EH (cell line): ENCODE measurements around the gene DLG2.
A peak's percentile ranks its signal among the peaks of the same experiment; 100 is the strongest.

Source experiments
- DNase-seq: peaks from one replicate; pipeline ENCODE4 v3.0.0-alpha.2; 2015; ENCODE audit warnings: low read depth

Gene DLG2

DNA sequence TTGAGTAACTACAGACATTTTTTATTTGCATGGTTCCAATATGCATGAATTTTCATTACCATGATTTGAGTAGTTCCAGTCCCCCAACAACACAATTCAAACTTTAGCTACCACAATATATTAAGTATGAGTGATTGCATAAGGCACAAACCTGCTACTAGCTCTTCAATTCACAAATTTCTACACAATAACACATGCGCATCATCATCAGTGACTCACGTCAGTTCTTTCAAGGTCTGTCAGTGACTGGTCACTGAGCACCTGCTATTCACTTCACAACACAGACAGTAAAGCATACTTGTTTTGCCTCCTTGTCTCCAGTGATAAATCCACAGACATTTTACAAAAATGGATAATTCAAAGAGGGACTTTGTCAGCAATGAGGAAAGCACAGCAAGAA lies 1905.9 kb downstream of the DLG2 start:
- no peak for DNase-seq

DNA sequence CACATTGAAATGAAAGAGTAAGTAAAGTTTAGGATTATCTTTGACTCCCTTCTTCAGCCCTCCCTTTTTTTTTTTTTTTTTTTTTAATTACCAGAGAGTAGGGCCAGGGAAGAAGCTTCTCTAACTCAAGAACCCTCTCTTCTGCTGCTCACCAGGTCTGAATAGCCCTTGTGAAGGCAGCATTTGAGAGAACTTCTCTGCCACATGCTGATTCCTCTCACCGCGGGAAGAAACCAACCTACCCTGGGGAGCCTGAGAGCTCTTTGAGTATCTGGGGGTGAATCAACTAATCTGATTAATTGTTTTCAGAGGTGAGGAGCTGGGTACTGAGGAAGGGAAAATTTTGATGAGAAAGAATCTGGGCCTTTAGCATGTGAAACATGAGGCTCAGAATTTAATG lies 1906.5 kb downstream of the DLG2 start:
- no peak for DNase-seq

DNA sequence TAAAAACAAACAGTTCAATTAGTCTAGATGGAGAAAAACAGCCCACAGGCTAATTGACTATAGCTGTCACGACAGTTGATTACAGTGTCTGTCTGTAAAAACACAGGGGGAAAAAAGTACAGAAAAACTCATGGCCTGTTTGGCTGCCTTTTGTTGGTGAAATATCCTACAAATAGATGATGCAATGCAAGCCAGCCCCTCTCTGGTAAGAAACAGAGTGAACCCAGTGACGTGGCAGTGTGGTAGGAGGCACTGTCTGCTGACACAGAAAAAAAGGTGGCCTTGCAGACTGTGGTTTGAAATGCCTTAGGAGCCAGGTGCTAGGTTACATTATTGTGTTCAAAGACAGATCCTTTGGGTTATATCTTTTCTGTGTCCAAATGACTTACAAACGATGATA lies 1909.6 kb downstream of the DLG2 start:
- DNase-seq, result no peak

DNA sequence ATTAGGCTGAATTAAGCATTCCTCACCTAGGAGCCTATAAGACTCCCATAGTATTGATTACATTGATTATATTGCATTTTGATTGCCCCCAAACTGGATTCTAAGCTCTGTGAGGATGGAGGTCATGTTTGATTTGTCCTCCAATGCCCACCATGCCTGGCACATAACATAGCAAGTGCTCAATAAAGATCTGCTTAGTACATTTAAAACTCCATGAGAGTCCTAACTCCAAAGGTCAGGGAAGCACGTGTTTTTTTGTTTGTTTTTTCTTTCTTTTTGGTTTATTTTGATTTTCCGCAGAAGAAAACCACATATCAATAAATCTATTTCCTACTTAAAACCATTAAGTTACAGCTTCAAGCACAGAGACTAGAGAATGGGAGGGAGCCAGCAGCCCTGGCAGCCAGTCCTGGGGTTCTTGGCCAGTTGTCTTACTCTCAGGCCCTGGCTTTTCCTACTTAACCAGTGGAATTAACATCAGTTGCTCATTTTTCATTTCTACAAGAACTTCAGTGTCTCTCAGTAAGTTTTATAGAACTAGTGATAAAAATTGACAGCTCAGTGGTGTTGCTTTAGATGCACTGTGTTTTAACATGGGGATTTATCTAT lies 1911.1 kb downstream of the DLG2 start:
- DNase-seq, result no peak

DNA sequence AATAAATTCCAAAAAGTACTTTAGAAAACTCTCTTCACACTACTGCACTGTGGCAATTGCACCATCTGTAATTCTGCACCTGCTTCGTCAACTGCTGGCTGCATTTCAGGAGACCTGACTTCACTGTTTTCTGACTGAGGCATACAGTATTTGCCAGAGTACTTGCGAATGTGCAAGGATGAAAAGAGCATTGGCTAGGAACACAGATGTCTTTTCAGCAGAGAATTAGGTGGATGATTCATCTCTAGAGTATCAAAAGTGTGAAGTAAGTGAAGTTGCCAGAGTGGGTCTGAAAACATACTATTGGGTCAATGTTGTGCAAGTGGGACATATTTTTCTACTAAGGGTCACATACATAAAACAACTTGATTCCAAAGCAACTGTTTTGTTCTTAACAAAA lies 1913.4 kb downstream of the DLG2 start:
- DNase-seq, result no peak

DNA sequence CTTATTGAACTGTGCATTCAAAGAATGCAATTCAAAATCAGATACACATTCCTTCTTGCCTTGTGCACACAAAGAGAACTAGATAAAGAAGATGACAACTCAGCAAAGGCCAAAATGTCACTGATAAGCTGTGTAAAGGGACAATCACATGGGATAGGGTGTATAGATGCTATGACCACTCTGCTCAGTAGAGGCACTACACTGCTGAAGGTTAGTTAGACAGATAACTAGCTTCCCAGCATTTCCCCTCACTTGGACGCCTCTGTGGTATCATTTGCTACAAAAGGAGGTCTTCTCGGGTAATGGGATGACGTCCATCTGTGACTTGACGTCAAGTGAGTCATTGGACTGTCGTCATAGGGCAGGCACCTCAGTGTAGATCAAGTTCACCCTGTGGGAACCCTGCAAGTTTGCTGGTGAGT lies 1916.0 kb downstream of the DLG2 start:
- DNase-seq, result no peak

DNA sequence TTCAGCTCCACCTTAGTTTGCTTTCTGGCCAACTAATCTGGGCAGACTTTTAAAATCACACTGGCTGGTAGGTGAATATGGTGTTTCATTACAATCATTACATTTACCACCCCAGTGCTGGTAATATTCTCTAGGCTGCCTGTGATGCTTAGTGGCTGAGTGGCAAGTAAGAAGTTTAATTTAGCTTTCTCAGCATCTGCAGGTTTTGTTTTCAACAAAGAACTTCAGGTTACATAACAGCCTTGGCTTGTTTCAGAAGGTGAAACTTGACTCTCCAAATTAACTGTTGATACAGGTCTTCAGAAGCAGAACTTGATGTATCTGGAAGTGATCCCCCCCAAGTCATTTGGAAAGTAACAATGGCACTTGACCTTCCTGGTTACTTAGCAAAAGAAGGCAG lies 1917.7 kb downstream of the DLG2 start:
- DNase-seq, result no peak

DNA sequence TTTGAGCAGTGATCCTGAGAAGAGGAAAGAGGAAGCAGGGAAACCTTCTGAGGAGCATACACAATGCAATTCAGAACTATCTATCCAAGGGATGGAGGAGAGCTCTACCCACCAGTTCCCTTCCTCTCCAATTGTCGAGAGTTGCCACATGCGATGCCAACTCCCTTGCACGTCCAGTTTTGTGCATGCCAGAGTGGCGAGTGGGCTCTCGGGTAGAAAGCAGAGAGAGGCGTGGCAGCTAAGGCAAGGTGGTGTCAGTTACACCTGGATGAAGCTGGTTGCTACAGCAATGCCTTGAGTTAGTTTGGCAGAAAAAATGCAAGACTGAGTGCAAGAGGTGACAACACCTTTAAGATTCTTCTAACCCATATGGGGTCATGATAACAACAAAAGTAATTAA lies 1920.6 kb downstream of the DLG2 start:
- DNase-seq, result no peak

DNA sequence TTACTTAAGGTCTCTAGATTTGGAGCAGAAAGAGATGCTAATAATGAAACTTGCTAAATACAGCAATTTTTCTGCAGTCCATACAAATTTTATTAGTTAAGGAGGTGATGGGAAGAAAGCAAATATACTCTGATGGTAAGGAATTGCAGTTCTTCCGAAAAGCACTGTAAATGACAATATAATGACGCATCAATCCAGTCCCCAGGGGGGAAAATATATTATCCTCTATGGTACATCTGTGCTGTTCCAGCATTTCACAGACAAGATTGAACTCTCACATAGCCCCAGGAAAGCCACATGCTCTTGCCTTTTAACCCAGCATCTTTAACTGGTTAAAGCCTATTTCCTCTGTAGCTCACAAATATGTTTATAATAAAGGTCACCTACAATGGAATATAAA lies 1924.3 kb downstream of the DLG2 start:
- no peak for DNase-seq

DNA sequence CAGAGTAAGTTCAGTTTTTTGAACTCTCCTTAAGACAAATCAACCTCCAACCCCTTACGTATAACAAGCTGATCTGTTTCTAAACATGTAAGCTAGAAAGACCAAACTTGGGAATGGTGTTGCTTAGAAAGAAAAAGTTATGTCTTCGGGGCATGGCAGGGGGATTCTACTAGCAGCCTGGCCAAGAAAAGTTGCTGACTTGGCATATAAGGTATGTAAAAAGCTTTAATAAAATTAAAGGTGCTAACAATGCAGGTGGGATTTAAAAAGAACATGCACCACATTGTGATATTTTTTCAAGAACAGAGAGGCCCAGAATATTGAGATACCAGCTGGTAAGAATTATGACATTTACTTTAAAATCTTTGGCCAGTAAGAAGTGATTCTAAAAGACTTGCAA lies 1929.6 kb downstream of the DLG2 start:
- no peak for DNase-seq

DNA sequence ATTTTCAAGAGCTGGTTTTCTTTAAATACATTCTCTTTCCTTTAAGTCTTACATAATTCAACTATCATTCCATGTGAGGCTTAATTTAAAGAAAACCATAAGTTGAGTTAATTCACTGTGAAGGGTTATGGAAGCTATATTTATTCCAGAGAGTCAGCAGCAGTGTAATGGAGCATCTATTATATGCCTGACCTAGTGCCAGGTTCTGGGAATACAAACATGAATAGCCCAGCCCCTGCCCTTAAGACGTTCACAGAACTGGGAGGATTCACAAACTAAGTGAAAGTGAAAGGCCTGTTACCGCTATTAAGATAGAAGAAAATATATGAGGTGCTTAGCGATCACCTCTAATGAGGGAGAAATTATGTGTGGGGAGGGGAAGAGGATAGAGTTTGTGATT lies 1932.1 kb downstream of the DLG2 start:
- DNase-seq, result no peak

DNA sequence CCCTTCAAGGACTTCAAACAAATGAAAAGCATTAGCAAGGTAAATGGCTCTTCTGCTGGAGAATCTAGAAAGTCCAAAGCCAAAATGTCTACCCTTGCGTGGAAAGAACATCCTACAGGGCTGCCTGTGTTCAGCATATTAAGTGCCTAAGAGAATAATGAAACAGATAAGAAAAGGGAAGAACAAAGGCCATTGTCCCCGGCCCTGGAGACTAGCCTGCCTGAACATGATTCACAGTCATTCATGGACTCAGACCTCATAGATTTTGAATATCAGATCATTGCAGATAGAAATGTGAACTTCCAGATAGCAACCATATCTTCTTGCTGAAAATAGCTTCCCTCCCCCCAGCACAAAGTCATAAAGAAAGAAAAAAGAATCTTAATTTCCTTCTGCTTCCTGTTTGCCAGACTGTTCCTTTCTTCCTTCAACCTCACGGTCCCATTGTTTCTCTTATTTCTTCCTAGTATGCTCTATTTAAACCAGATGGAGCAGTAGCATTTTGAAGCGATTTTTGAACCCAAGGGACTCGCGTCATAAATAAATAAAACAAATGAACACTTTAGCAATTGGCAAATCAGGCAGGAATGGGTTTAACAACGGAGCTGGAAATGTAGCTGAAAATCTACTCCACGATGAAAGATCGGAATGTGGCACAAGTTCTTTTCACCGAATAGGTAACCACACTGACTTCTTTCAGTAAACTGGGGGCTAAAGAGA lies 1932.8 kb downstream of the DLG2 start:
- no peak for DNase-seq

DNA sequence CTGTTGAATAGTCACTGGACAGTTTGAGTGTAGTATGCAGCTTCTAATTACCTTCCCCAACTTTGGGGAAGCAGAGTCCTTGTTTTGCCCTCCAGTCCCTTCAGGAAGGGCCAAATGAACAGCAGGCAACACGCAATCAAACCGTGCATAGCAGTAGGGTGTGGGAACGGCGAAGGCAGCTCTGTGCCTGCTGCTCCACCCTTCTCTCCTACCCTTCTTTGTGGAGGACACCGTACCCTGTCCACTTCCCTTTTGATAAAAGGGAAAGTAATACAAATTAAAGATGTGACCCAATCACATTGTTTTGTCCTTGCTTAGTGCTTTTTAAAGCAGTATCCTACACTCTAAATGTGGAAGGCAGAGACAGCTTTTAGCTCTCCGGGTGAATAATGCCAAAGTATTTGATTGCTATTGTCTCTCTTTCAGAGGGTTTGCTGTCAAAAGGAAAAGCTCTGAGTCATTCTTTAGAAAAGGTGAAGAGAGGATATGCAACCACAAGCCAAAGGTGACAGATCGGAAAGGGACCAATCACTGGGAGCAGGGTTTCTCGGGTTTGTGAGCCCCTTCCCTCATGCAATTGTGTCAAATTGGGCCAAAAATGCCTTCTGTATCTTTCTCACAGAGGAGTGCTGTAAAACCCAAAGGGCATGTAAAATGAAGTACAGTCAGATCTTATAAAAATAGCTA lies 1933.7 kb downstream of the DLG2 start:
- DNase-seq, result no peak

DNA sequence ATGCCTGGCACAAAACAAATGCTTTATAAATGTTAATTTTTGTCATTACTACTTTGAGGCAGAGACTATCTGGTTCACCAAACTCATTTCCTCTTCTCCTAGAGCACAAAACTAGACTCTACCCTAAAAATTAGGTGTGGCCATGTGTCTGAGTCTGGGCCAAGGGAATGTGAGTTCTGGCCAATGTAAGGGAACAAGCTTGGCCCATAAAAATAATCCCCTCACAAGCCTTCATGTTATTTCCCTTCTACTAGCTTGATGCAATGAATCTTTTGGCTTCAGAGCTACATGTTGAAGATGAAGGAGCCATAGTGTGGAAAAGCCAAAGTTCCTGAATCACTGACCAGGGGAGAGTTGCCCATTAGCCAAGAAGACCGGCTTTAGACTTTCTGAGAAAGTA lies 1934.5 kb downstream of the DLG2 start:
- no peak for DNase-seq

DNA sequence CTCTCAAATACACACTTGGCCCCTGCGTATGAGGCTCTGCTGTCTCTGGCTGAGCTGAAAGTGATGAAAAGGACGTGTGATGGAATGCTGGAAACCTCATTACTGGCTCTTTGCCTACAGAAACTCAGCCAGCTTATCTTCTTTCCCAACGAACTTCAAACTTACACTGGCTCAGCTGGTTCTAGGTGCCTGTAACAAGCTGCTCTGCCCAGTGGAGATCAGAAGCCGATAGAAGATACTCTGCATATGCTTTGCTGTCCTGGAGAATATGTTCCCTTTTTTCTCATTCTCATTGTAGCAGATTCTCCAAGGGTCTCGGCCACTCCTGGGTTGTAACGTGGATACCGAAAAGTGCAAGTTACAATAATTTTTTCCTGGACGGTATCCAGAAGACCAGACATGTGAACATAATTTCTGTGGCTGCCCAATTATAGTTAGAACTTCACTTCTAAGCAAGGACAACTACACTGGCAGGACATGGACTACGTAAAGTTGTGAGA lies 1935.6 kb downstream of the DLG2 start:
- peak; percentile 3 for DNase-seq

DNA sequence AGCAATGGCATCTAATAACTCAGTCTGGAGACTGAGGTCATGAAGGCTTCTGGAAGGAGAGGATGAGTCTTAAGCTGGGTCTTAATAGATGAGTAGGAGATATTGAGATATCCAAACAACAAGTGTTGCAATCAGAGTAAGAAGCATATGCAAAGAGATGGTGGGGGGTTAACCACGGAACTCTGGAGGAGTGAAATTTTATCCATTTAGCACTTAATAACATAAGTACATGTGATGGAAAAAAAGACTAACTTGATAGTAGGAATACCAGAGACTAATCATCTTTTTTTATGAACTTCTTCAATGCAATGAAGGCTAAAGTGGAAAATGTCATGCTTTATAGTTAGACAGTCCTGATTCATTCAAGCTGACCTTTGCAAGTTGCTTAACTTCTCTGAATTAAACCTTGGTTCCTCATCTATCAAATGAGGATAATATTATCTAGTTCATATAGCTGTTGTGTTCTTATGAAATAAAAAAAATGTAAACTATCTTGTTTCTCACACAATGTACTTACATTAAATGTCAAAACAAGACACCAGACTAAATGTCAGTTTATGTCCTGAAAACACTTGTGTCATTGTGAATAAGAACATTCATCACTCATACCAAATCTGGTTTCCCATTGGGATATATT lies 1937.9 kb downstream of the DLG2 start:
- DNase-seq, result no peak

DNA sequence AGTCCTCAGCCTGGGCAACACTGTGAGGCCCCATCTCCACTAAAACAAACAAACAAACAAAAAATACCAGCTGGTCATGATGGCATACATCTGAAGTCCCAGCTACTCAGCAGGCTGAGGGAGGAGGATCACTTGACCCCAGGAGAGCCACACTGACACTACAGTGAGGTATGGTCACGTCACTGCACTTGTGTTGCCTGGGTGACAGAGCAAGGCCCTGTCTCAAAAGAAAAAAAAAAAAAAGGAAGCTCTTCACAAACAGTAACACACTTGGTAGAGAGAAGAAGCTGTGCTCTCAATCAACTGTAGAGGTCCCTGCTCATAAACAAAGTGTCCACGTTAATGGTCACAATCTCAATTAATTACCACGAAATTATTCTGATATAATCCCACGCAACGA lies 1939.4 kb downstream of the DLG2 start:
- no peak for DNase-seq

DNA sequence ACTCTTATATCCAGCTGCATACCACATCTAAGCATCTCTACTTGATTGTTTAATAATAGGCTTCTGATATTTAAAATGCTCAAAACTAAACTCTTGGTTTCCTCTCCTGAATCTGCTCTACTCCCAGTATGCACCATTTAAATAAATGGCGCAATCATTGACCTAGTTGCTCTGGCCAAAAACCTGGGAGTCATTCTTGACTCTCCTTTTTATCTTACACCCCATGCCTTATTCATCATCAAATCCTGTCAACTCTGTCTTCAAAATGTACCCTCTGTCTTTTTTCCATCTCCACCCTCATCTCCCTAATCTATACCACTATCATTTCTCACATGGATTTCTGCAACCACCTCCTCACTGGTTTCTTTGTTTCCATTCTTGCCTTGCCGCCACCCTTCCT lies 1941.4 kb downstream of the DLG2 start:
- DNase-seq, result no peak

DNA sequence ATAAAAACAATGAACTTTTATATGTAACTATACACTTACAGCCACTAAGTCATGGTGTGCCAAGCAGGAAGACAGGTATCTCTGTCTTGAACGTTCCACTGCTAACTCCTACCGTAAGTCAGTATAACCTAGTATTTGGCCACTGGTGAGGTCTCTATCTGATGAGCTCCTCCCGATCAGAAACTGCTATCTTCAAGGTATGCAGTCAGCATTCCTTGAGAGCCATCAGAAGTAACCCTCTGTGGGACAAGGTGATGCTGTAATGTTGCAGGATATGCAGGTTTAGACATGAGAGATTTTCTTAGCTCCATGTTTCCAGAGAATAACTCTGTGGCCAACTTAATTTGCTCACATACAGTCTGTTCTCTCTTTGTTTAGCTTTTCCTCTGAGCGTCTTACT lies 1943.1 kb downstream of the DLG2 start:
- no peak for DNase-seq

DNA sequence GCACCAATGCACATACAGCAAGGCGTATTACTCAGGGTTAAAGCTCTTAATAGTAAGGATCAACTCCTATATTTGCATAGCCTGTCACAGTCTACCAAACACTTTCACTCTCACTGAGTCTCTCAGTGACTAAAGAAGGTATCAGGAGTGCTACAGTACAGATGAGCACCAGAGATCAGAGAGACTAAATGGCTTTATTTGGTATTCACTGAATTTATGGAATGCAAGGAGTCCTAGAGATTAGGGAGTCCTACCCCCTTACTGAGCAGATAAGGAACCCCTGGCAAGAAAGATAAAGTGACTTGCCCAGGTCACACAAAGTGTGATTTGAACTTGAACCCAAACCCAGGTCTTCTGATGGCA lies 1944.6 kb downstream of the DLG2 start:
- DNase-seq, result no peak

DNA sequence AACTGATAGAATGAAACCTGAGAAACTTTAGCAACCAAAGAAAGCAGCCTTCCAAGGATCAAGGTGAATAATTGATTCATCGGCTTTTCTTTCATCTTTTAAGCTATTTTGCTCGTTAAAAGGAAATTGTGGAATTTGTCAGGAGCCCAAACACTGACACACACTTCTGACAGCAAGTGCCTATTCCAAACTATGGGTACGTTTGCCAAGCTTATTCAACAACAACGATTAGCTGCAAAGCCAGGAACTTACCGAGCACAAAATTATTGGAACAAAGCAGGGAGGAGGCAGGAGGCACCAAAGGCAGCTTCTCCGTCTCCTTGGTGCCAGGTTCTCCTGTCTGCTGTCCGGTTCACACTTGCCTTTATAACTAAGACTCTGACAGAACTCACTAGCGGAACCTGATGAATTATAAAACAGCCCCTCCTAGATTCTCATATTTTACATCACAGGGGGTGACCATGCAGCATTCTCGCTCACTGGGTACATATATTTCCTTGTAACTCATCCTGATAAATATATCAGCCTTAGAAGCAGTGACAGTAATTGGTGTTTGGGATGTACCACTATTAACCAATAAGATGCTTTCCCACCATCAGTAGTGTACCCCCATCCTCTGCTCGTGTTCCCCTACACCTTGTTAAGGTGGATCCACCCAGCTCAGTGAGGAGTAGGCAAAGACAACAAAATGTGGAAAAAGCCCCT lies 1945.1 kb downstream of the DLG2 start:
- DNase-seq, result no peak

DNA sequence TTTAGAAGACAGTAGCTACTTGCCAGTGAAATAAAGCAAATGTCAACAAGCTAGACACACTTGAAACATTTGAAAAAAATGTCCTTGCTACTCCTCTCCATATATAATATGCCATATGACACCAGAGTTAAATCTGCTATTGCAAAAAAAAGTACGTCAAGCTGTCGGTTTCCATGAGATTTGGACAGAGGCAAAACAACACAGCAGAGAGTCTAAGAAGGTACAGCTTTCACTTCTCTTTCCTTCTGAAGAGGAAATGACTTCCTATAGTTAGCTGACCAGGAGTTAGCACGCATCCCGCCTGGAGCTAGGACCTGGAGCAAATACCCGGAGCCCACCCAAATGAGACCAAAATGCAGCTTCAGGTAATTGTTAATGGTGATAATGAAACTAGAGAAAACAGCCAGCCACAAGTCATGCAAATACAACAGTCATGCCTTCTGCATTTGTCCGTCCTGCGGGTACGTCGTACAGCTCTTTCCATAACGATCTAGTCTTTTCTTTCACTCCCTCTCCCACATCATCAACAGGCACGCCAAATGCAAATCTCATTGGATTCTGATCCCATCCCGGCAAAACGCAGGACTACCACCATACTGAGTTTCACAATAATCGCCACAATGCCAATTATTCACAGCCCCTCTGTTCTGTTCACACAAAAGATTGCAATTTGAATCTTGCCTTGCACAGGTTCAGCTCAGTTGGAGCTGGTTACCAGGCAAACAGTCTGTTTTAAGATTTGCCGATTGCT lies 1945.9 kb downstream of the DLG2 start:
- no peak for DNase-seq
